HG02678 (cell line): ENCODE results near the gene OGFOD3.

ENCODE experiments used
- ATAC-seq: cut with Tn5 transposase; IDR thresholded peaks from one replicate; pipeline ENCODE4 v1.9.1; 2021; ENCODE audit warnings: mild to moderate bottlenecking, moderate library complexity; ENCODE audit not compliant: unreplicated experiment

OGFOD3 gene

GRCh38 chr17:82446649-82447048 lies 28.3 kb upstream of the OGFOD3 start:
- ATAC-seq, result no peak

- ATAC-seq, result no peak
These were observed 27.7 kb upstream of the OGFOD3 start for GRCh38 chr17:82446124-82446523.

GRCh38 chr17:82445542-82445941 lies 27.2 kb upstream of the OGFOD3 start:
- no peak for ATAC-seq

GRCh38 chr17:82444941-82445521 lies 26.6 kb upstream of the OGFOD3 start:
- no peak for ATAC-seq

GRCh38 chr17:82444284-82444893 lies 26.0 kb upstream of the OGFOD3 start:
- no peak for ATAC-seq

DNA sequence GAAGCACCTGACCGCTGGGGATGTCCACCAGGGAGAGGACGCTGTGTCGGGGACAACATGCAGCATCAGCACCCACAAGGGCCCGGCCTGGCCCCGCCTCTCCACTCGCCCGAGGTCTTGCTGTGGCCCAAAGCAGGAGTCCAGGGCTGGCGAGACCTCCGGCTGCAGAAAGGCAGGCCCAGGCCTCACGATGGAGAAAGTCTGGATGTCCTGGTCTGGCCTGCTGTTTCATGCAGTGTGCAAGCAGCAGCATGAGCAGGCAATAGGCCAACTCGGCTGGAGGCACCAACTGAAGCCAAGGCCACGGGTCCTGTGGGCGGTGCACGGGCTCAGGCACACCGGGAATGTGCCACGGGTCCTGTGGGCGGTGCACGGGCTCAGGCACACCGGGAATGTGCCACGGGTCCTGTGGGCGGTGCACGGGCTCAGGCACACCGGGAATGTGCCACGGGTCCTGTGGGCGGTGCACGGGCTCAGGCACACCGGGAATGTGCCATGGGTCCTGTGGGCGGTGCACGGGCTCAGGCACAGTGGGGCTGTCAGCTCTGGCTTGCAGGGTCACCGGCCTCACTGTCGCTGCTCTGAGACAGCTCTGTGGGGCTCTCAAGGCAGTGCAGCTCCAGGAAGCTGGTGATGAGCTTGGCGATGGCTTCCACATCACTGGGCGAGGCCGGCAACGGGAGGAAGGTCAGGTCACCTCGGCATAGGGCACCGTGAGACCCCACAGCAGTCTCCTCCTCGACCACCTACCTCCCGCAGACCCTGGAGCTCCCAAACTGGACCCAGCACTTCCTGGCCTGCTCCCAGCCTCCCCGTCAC lies 25.3 kb upstream of the OGFOD3 start:
- ATAC-seq, result no peak

- ATAC-seq, result no peak
These were observed 24.5 kb upstream of the OGFOD3 start for GRCh38 chr17:82442643-82443464.

DNA sequence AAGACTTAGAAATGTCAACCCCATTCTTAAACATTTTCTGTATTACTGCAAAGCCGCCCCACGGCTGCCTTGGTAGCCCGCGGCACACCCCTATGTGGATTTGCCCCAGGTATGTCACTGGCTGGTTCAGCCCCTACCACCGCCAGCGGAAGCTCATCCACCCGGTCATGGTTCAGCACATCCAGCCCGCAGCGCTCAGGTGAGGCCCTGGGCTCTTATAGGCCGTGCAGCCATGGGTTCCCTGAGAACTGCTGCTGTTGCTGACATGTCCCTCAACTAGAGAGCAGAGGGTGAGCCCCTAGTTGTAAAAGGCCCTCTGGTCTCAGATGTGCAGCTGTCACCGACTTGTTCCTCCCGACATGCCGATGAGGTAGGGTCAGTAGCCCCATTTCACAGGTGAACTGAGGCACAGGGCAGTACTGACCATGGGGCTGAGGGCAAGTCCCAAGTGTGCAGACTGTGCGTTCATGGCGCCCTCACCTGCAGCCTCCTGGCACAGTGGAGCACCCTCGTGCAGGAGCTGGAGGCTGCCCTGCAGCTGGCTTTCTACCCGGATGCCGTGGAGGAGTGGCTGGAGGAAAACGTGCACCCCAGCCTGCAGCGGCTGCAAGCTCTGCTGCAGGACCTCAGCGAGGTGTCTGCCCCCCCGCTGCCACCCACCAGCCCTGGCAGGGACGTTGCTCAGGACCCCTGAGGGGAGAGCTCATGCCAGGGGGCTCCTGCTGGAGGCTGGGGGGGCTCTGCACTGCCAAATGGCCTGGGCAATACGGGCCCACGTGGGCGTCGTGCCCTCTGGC lies 23.5 kb upstream of the OGFOD3 start:
- ATAC-seq, result no peak

DNA sequence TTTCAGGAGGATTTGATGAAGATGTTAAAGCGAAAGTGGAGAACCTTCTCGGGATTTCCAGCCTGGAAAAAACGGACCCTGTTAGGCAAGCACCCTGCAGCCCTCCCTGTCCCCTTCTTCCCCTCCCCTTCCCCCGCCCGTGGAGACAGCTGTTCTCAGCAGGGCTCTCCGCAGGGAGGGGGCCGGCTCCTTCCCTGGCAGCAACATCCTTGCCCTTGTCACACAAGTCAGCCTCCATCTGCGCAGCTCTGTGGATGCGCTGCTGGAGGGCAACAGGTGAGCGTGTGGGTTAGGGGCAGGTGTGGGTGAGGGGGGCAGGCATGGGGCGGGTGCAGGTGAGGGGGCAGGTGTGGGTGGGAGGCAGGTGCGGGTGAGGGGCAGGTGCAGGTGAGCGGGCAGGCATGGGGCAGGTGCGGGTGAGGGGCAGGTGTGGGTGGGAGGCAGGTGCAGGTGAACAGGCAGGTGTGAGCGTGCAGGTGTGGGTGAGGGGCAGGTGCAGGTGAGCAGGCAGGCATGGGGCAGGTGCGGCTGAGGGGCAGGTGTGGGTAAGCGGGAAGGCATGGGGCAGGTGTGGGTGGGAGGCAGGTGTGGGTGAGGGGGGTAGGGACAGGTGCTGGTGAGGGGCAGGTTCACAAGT lies 22.7 kb upstream of the OGFOD3 start:
- ATAC-seq, result no peak

- no peak for ATAC-seq
These were observed 22.1 kb upstream of the OGFOD3 start for GRCh38 chr17:82440469-82440981.

- no peak for ATAC-seq
These were observed 21.5 kb upstream of the OGFOD3 start for GRCh38 chr17:82439829-82440365.

DNA sequence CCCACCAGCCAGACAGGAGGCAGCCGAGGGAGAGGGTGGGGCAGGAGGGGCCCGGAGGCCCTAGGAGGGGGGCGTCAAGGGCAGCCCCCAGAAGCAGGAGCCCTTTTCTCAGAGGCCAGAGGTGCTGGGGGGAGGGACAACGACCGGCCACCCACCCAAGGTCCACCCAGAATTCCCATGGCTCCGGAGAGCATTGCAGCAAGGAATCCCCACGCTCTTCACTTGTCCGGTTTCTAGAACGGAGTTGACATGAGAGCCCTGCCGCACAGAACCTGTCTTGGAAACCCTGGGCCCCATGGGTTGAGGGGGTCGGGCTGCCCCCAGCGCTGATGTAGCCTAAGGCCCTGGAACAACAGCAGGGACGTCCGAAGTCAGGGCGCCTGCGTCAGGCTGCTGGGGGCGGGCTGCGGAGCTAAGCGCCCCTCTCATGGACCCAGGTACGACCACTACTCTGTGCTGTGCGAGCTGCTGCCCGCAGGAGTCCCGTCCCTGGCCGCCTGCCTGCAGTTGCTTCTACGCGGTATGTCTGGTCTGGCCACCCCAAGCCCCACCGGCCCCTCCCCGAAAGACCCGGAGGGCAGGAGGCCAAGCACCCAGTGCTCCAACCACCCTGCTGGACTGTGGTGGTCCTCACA lies 20.9 kb upstream of the OGFOD3 start:
- ATAC-seq, result no peak

- ATAC-seq, result no peak
These were observed 20.2 kb upstream of the OGFOD3 start for GRCh38 chr17:82438401-82439193.

DNA sequence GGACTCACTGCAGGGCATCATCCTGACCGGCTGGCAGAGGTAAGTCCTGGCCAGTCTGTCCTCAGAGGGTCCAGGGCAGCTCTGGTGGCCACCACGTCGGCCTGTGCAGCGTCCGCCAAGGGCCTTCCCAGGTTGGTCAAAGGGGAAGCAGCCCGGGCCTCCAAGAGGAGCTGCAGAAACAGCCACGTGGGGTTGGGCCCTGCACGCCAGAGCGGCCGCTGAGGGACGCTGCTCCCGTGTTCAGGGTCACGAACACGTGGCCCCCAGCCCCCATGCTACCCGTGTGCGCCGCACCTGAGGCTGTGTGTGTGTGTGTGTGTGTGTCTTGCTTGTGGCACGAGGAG lies 18.9 kb upstream of the OGFOD3 start:
- no peak for ATAC-seq

- ATAC-seq, result no peak
These were observed 18.4 kb upstream of the OGFOD3 start for GRCh38 chr17:82436601-82437324.

DNA sequence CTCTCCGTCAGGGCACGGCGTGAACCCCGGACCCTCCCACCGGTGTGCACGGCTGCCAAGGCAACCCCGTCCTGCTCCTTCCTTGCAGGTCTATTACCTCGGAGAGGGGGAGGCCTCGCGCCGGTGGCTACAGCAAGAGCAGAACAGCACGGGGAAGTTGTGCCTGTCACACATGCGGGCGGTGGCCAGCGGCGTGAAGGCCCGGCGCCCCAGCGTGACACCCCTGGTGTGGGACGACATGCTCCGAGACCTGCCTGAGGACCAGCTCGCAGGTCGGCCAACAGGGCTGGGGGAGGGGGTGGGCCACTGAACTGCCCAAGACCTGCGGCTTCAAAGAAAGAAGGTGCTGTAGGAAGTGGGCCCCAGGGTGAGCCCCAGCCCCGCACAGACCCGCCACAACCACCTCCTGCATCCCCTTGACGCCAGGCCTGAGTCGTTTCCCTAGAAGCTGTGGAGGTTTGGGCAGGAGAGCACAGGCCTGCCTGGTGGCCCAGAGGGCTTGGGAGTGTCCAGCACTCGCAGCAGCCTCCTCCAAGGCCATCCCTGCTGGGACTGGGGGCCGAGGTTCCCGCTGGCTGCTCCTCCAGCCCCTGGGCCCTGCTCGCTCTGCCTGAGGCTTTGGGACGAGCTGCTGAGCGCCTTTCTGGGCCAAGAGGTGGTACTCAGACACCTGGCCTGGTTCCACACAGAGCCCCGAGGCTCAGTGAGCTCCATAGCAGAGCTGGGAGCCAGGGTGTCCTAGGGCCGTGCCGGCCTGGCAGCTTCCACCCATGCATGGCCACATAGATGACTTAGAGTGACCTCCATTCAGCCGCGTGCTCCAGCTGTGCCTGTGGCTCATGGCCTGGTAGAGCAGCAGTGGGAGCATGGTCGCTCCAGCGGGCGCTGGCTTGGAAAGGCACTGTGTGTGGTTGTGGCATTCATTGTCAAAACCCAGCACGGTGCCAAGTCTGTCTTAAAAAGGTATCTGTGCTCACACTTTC lies 17.5 kb upstream of the OGFOD3 start:
- no peak for ATAC-seq

DNA sequence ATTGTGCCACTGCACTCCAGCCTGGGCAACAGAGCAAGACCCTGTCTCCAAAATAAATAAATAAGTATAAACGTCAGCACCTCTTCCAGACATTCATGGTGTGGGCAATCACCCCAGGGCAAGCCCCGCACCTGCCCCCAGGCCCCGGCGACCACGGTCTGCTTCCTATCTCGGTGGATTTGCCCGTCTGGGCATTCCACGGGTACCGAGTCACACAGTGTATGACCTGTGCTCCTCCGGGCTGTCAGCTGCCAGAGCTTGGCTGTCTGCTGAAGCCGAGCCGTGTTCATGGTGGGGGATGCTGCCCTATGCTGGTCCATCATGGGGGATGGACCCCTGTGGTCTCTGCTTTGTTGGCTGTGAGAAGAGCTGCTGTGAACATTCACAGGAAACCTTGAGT lies 16.7 kb upstream of the OGFOD3 start:
- no peak for ATAC-seq
